ENCODE results near the gene CDKL1.

DNA sequence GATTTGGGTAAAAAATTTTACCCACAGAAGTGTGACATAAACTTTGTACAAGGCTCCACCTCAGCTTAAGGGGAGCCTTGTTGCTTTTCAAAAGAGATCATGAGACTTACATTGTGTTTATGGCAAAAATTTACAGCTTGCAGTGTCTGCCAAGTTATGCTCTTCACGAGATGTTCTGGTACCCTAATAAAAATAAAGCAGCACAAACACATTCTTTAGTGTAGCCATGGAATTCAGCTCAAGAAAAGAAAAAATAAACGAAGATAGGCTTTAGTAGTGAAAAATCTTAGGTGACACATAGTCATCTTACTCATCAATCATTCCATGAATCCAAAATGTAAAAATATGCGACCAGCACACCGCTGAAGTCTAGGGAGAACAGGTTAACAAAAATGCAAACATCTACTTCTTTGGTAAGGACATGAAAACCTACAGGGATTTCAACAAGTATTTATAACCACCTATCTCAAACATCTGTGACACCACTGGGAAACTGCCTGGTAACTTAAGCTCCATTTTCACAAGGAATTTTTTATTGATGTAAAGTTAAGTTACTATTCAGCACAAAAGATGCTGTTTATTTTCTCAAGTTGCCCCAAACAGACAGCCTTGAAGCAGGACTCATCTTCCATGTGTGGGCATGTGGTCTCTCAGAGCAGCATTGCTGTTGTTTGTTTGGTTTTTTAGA, 51.7 kb downstream of the CDKL1 start:
- TF ChIP-seq, protein P1, sequence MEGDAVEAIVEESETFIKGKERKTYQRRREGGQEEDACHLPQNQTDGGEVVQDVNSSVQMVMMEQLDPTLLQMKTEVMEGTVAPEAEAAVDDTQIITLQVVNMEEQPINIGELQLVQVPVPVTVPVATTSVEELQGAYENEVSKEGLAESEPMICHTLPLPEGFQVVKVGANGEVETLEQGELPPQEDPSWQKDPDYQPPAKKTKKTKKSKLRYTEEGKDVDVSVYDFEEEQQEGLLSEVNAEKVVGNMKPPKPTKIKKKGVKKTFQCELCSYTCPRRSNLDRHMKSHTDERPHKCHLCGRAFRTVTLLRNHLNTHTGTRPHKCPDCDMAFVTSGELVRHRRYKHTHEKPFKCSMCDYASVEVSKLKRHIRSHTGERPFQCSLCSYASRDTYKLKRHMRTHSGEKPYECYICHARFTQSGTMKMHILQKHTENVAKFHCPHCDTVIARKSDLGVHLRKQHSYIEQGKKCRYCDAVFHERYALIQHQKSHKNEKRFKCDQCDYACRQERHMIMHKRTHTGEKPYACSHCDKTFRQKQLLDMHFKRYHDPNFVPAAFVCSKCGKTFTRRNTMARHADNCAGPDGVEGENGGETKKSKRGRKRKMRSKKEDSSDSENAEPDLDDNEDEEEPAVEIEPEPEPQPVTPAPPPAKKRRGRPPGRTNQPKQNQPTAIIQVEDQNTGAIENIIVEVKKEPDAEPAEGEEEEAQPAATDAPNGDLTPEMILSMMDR (IDR thresholded peaks at IDR 0.05) = no peak
- TF ChIP-seq EZH2 (IDR thresholded peaks at IDR 0.05; ENCODE audit: borderline replicate concordance, insufficient read depth, low read depth, low read length, poor library complexity, severe bottlenecking) = no peak
